Keratinocyte (primary cell): ENCODE measurements around the gene ATP4A.

ENCODE experiments used
- CTCF ChIP-seq, 3 experiments: IDR thresholded peaks in 1 of 3; conservative IDR thresholded peaks in 1 of 3; optimal IDR thresholded peaks in 1 of 3; 2 replicates in 2 of 3; 3 replicates in 1 of 3; pipeline versions ENCODE3 to v1.5.1; 2011; ENCODE audit warnings: low read length in 3 of 3, mild to moderate bottlenecking in 3 of 3, moderate library complexity in 2 of 3, control low read depth in 1 of 3, inconsistent platforms in 1 of 3; ENCODE audit not compliant: insufficient read depth in 2 of 3; ENCODE audit errors: extremely low read depth in 1 of 3
- EZH2 ChIP-seq: IDR thresholded peaks from one replicate; pipeline ENCODE4 v1.6.1; 2012; ENCODE audit warnings: inconsistent platforms, mild to moderate bottlenecking, low read length, moderate library complexity

GRCh38 chr19:35546532-35546931 is 16.9 kb downstream of the ATP4A start:
- no peak for TF ChIP-seq CTCF (optimal IDR thresholded peaks at IDR 0.05 in 1 of 3, IDR thresholded peaks at IDR 0.05 in 1 of 3, conservative IDR thresholded peaks at IDR 0.05 in 1 of 3; ENCODE audit: extremely low read depth in 1 of 3, insufficient read depth in 2 of 3, low read length in 3 of 3)
- no peak for TF ChIP-seq EZH2
